Suprapubic skin (tissue), 4 donors: Measurements from ENCODE around the gene COL1A1. TPM values are rescaled to one million over a fixed set of nuclear protein-coding genes. Genes with fewer than 3 reads are reported as not detected.
A peak's percentile ranks its signal among the peaks of the same experiment; 100 is the strongest.

Experiments used
- DNase-seq, 2 donors: peaks; one replicate each; pipeline ENCODE4 v3.0.0-alpha.2; 2019; ENCODE audit warnings: low spot score in 2 of 2
- H3K27ac ChIP-seq: fragments of 200-600 bp; sonication (generic); one replicate; pipeline ENCODE4 v1.5.1; 2019
- H3K27me3 ChIP-seq: fragments of 200-600 bp; sonication (generic); one replicate; pipeline ENCODE4 v1.5.1; 2019
- H3K36me3 ChIP-seq: fragments of 200-600 bp; sonication (generic); one replicate; pipeline ENCODE4 v1.5.1; 2019
- H3K4me1 ChIP-seq: fragments of 200-600 bp; sonication (generic); one replicate; pipeline ENCODE4 v1.5.1; 2019
- H3K4me3 ChIP-seq: fragments of 200-600 bp; sonication (generic); one replicate; pipeline ENCODE4 v1.5.1; 2019; ENCODE audit warnings: mild to moderate bottlenecking
- H3K9me3 ChIP-seq: fragments of 200-600 bp; sonication (generic); one replicate; pipeline ENCODE4 v1.5.1; 2019
- EP300 ChIP-seq: sonication (generic); formaldehyde crosslinking; IDR thresholded peaks from one replicate; pipeline ENCODE4 v1.6.1; 2017; ENCODE audit warnings: antibody characterized with exemption
- POLR2A ChIP-seq, 2 donors: fragments of 450-650 bp; IDR thresholded peaks; one replicate each; pipeline ENCODE4 v1.6.1; 2017; ENCODE audit warnings: antibody characterized with exemption in 2 of 2, mild to moderate bottlenecking in 2 of 2, moderate library complexity in 2 of 2
- POLR2AphosphoS5 ChIP-seq, 3 donors: sonication (generic); formaldehyde crosslinking; IDR thresholded peaks; one replicate each; pipeline ENCODE4 v1.6.1; 2017; ENCODE audit warnings: antibody characterized with exemption in 3 of 3
- WGBS: methylation state at CpG from one replicate; pipeline ENCODE4 v1.1.5; 2018; 5-methylcytosine and 5-hydroxymethylcytosine counted together
- total RNA-seq, 4 donors: library from RNA; depleted of rRNA; stranded (reverse); fragments of >200 nt; gene quantifications; one replicate each; pipeline ENCODE4 v1.1.0, GENCODE V29; 2016
- TF ChIP-seq, protein P1 (sequence below), 2 donors: fragments of 200-600 bp in 1 of 2; fragments of 450-650 bp in 1 of 2; sonication (generic) in 1 of 2; IDR thresholded peaks; one replicate each; pipeline ENCODE4 v1.5.1; 2016 to 2019; ENCODE audit warnings: antibody characterized with exemption in 2 of 2, mild to moderate bottlenecking in 1 of 2, moderate library complexity in 1 of 2

The COL1A1 gene
- total RNA-seq, 4 donors from 2014 or later: 19.2 to 56.8 (median 33.1) TPM

DNA sequence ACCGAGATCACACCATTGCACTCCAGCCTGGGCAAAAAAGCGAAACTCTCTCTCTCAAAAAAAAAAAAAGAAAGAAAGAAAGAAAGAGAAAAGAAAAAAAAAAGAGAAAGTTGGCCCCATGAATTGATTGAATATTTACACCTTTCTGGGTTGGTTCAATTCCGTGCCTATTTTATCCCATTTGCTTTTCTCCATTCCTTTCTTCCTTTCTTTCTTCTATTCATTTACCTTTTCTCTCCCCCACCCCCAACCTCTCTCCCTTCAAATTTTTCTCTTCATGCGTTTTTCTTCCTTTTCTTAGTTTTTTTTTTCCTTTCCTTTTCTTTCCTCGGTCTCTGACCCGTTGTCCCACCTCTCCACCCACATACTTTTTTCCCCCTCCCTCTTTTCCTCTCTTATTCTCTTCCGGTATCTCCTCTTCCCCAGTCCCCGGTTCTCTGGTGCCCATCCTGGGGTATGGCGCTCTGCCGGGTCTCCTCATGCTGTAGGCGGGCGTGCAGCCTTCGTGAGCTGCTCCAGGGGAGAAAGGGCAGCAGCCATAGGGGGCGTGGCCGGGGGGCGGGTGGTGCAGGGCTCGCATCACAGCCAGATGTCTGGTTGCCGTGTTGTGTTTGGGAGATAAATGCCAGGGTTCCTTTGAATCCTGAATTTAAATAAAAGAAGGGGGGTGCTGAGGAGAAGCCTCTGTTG lies 5.3 kb upstream of the COL1A1 start:
- TF ChIP-seq EP300 (no peak), POLR2A (IDR thresholded peaks at IDR 0.05) (no peak), POLR2AphosphoS5 (IDR thresholded peaks at IDR 0.05) (no peak)
- TF ChIP-seq, protein P1, sequence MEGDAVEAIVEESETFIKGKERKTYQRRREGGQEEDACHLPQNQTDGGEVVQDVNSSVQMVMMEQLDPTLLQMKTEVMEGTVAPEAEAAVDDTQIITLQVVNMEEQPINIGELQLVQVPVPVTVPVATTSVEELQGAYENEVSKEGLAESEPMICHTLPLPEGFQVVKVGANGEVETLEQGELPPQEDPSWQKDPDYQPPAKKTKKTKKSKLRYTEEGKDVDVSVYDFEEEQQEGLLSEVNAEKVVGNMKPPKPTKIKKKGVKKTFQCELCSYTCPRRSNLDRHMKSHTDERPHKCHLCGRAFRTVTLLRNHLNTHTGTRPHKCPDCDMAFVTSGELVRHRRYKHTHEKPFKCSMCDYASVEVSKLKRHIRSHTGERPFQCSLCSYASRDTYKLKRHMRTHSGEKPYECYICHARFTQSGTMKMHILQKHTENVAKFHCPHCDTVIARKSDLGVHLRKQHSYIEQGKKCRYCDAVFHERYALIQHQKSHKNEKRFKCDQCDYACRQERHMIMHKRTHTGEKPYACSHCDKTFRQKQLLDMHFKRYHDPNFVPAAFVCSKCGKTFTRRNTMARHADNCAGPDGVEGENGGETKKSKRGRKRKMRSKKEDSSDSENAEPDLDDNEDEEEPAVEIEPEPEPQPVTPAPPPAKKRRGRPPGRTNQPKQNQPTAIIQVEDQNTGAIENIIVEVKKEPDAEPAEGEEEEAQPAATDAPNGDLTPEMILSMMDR (IDR thresholded peaks at IDR 0.05): no peak
- Histone ChIP-seq H3K9me3 (no peaks in the 10 kb centered on the region), H3K36me3 (no peaks in the 10 kb centered on the region), H3K4me3 (no peak overlapping the region), H3K27me3 (peaks cover 28% of the 10 kb centered on the region), H3K27ac (peak overlapping the region; percentile 55), H3K4me1 (peaks cover 74% of the 10 kb centered on the region)
- DNase-seq: peak in 1 of 2 donors; percentile 85
- WGBS: 19% methylated on average over 18 of the region's 18 CpGs

DNA sequence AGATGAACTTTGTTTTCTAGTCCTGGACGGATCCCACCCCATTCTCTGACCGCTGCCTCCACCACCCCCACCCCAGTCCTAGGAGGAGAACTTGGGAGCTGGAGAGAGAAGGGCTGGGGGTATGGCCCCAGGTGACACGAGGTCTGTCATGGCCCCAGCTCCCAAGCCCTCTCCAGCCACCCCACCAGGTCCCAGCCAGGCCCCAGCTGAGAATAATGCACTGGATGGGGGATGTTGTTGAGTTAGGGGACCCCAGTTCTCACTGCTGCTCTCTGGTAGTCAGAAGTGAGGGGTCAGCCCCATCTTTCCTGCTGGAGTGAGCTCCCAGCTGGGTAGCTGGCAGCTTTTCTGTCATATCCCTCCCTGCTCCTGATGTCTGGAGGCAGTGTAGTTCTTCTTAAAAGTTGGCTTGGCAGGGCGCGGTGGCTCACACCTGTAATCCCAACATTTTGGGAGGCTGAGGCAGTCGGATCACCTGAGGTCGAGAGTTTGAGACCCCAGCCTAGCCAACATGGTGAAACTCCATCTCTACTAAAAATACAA lies 4.6 kb upstream of the COL1A1 start:
- H3K36me3 ChIP-seq: no peaks in the 10 kb centered on the region
- H3K27me3 ChIP-seq: peaks cover 35% of the 10 kb centered on the region
- H3K4me3 ChIP-seq: no peak overlapping the region
- TF ChIP-seq POLR2AphosphoS5 (IDR thresholded peaks at IDR 0.05) (no peak), EP300 (no peak), POLR2A (IDR thresholded peaks at IDR 0.05) (no peak)
- TF ChIP-seq, protein P1 (IDR thresholded peaks at IDR 0.05): no peak
- H3K9me3 ChIP-seq: no peaks in the 10 kb centered on the region
- peak overlapping the region; percentile 75 for H3K27ac ChIP-seq
- no peak for DNase-seq
- peaks cover 70% of the 10 kb centered on the region for H3K4me1 ChIP-seq
- WGBS: 87% methylated on average over 7 of the region's 7 CpGs

DNA sequence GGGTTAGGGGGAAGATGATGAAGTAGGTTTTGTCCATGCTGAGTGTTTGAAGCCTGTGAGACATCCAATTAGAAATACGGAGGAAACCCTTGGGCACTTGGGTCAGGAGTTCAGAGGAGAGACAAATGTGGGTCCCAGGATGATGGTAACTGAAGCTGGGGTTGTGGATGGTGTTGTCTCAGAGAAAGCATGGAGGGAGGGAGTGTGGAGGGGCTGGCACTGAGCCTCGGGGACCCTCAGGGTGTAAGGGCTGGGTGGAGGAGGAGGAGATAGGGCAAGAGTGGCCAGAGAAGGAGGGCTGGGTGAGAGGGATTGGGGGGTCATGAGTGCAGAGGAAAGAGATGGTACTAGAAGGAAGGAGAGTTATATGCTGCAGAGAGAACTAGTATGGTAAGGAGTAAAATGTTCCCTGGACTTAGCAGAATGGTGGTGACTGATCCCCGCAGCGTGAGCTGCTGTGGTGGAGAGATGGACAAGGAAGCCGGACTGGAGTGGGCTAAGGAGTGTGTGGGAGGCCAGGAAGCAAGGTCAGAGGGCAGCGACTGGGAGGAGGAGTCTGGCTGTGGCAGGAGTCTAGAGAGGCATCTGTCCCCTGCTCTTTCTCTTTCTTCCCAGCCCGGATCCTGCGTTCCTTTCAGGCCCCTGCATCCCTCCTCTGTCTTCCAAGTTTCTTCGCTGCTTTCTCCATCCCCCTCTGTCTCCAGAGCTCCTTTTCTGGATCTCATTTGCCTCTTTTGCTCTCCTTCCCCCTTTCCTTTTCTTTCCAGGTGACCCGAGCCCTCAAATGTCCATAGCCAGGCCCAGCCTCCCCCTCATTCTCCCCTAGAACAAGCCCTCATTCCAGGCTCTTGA lies 3.9 kb upstream of the COL1A1 start:
- Histone ChIP-seq H3K27ac (peak overlapping the region; percentile 75), H3K27me3 (peaks cover 33% of the 10 kb centered on the region), H3K36me3 (no peaks in the 10 kb centered on the region), H3K4me1 (peaks cover 66% of the 10 kb centered on the region), H3K9me3 (no peaks in the 10 kb centered on the region), H3K4me3 (no peak overlapping the region)
- 53% methylated on average over 10 of the region's 10 CpGs for WGBS
- DNase-seq: no peak
- TF ChIP-seq, protein P1 (IDR thresholded peaks at IDR 0.05): no peak
- no peak for TF ChIP-seq POLR2A (IDR thresholded peaks at IDR 0.05)
- TF ChIP-seq EP300: no peak
- no peak for TF ChIP-seq POLR2AphosphoS5 (IDR thresholded peaks at IDR 0.05)

DNA sequence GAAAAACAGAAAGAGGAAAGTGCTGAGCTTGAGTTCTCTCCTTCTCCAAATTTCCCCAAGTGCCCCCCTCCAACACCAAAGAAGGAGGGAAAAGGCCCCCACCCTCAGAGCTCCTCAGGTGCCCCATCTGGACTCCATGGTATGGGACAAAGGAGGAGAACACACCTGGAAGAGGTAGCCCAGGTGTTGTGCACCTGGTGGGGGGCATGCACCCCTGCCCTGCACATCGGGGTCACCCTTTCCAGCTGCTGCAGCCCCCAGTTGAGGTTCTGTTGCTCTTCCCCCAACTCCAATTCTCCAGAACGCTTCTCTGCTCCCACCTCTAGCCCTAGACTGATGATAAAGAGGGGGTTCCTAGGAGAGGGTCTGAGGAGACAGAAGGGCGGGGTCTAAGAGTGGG lies 3.0 kb upstream of the COL1A1 start:
- 76% methylated on average over 3 of the region's 3 CpGs for whole genome bisulfite sequencing
- peaks cover 66% of the 10 kb centered on the region for H3K4me1 ChIP-seq
- no peaks in the 10 kb centered on the region for H3K36me3 ChIP-seq
- H3K27ac ChIP-seq: peak overlapping the region; percentile 75
- no peaks in the 10 kb centered on the region for H3K9me3 ChIP-seq
- H3K27me3 ChIP-seq: peaks cover 31% of the 10 kb centered on the region
- no peak for TF ChIP-seq POLR2A (IDR thresholded peaks at IDR 0.05)
- TF ChIP-seq POLR2AphosphoS5 (IDR thresholded peaks at IDR 0.05): no peak
- TF ChIP-seq, protein P1 (IDR thresholded peaks at IDR 0.05): no peak
- TF ChIP-seq EP300: no peak
- no peak overlapping the region for H3K4me3 ChIP-seq
- DNase-seq: peak in 1 of 2 donors; percentile 43
